ENCODE data around the gene FAM174B.

DNA sequence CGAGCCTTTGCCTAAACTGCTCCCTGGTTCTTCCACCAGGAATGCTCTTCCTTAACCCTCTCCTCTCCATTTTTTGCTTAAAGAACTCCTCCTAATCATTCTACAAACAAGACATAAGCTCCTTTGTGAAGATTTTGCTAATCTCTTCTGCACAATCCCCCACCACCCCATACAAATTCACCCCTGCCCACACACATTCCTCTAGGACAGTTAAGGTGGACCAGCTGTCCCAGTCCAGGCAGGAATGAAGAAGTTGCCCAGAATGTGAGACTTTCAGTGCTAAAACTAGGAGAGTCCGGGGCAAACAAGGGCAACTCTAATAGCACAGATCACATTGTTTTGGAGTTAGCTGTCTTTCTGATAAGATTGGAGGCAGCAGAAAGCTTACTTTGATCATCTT lies 13.9 kb upstream of the FAM174B start:
- TF ChIP-seq, protein P1, sequence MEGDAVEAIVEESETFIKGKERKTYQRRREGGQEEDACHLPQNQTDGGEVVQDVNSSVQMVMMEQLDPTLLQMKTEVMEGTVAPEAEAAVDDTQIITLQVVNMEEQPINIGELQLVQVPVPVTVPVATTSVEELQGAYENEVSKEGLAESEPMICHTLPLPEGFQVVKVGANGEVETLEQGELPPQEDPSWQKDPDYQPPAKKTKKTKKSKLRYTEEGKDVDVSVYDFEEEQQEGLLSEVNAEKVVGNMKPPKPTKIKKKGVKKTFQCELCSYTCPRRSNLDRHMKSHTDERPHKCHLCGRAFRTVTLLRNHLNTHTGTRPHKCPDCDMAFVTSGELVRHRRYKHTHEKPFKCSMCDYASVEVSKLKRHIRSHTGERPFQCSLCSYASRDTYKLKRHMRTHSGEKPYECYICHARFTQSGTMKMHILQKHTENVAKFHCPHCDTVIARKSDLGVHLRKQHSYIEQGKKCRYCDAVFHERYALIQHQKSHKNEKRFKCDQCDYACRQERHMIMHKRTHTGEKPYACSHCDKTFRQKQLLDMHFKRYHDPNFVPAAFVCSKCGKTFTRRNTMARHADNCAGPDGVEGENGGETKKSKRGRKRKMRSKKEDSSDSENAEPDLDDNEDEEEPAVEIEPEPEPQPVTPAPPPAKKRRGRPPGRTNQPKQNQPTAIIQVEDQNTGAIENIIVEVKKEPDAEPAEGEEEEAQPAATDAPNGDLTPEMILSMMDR (IDR thresholded peaks at IDR 0.05; ENCODE audit: low read depth, low read length): no peak
- TF ChIP-seq, protein P2, sequence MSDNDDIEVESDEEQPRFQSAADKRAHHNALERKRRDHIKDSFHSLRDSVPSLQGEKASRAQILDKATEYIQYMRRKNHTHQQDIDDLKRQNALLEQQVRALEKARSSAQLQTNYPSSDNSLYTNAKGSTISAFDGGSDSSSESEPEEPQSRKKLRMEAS (IDR thresholded peaks at IDR 0.05; ENCODE audit: low read depth, low read length): no peak

All from NB4 (cell line).